Measurements from ENCODE around the gene PMEPA1. TPM values are rescaled to one million over a fixed set of nuclear protein-coding genes. Genes with fewer than 3 reads are reported as not detected.

Gene PMEPA1
- total RNA-seq, 1 experiment from 2014 or later: 89.8 TPM

- ChIA-PET POLR2A (interaction anchor here (0.7 kb wide), 1 partner anchor 68 kb away, joined by 8 read pairs; the partner anchor contains the start of gene ZBP1), CTCF (no interaction called here)
- in situ Hi-C loops (cut with HindIII; ENCODE audit: low pct_unique_long_range_greater_than_20kb, low sequenced_read_pairs): no loop called here
- ATAC-seq (no peak), DNase-seq (ENCODE audit: low read depth, low spot score) (no peak)
- Histone ChIP-seq H3K4me1 (ENCODE audit: control insufficient read depth, insufficient read depth, low read length) (peaks cover 66% of the 10 kb centered on the region), H3K27me3 (ENCODE audit: control insufficient read depth, insufficient read depth, low read length) (no peaks in the 10 kb centered on the region), H3K27ac (ENCODE audit: low read length) (no peak overlapping the region), H3K9me3 (ENCODE audit: control insufficient read depth, insufficient read depth, low read depth, low read length) (no peaks in the 10 kb centered on the region), H3K36me3 (ENCODE audit: control insufficient read depth, insufficient read depth, low read length) (no peaks in the 10 kb centered on the region), H3K4me3 (ENCODE audit: low read depth in 2 of 2, low read length in 2 of 2) (no peak overlapping the region)
- TF ChIP-seq POLR2AphosphoS5 (IDR thresholded peaks at IDR 0.05; ENCODE audit: low read depth, low read length): no peak
- no peak for TF ChIP-seq CTCF (IDR thresholded peaks at IDR 0.05)
- TF ChIP-seq, protein P1, sequence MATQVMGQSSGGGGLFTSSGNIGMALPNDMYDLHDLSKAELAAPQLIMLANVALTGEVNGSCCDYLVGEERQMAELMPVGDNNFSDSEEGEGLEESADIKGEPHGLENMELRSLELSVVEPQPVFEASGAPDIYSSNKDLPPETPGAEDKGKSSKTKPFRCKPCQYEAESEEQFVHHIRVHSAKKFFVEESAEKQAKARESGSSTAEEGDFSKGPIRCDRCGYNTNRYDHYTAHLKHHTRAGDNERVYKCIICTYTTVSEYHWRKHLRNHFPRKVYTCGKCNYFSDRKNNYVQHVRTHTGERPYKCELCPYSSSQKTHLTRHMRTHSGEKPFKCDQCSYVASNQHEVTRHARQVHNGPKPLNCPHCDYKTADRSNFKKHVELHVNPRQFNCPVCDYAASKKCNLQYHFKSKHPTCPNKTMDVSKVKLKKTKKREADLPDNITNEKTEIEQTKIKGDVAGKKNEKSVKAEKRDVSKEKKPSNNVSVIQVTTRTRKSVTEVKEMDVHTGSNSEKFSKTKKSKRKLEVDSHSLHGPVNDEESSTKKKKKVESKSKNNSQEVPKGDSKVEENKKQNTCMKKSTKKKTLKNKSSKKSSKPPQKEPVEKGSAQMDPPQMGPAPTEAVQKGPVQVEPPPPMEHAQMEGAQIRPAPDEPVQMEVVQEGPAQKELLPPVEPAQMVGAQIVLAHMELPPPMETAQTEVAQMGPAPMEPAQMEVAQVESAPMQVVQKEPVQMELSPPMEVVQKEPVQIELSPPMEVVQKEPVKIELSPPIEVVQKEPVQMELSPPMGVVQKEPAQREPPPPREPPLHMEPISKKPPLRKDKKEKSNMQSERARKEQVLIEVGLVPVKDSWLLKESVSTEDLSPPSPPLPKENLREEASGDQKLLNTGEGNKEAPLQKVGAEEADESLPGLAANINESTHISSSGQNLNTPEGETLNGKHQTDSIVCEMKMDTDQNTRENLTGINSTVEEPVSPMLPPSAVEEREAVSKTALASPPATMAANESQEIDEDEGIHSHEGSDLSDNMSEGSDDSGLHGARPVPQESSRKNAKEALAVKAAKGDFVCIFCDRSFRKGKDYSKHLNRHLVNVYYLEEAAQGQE (IDR thresholded peaks at IDR 0.05; ENCODE audit: insufficient read depth in 1 of 2, low read depth in 2 of 2, low read length in 1 of 2): no peak
- no peak for TF ChIP-seq TCF7L2 (IDR thresholded peaks at IDR 0.05; ENCODE audit: low read depth, low read length)
- no peak for TF ChIP-seq SIN3A (IDR thresholded peaks at IDR 0.05; ENCODE audit: borderline replicate concordance, insufficient read depth, low read depth, low read length)
- no TSS peak for BruUV-seq (replicated peaks)
- intact Hi-C loops (cut with micrococcal nuclease; ENCODE audit: unreplicated experiment): no loop called here
These were observed 21.0 kb downstream of the PMEPA1 start for GRCh38 chr20:57688864-57689263.

- TF ChIP-seq SIN3A (IDR thresholded peaks at IDR 0.05; ENCODE audit: borderline replicate concordance, insufficient read depth, low read depth, low read length): no peak
- no peak for TF ChIP-seq TCF7L2 (IDR thresholded peaks at IDR 0.05; ENCODE audit: low read depth, low read length)
- no peak for TF ChIP-seq POLR2AphosphoS5 (IDR thresholded peaks at IDR 0.05; ENCODE audit: low read depth, low read length)
- no peak for TF ChIP-seq CTCF (IDR thresholded peaks at IDR 0.05)
- TF ChIP-seq, protein P1 (IDR thresholded peaks at IDR 0.05; ENCODE audit: insufficient read depth in 1 of 2, low read depth in 2 of 2, low read length in 1 of 2): no peak
- Histone ChIP-seq H3K27ac (ENCODE audit: low read length) (no peak overlapping the region), H3K9me3 (ENCODE audit: control insufficient read depth, insufficient read depth, low read depth, low read length) (no peaks in the 10 kb centered on the region), H3K36me3 (ENCODE audit: control insufficient read depth, insufficient read depth, low read length) (no peaks in the 10 kb centered on the region), H3K4me1 (ENCODE audit: control insufficient read depth, insufficient read depth, low read length) (peaks cover 63% of the 10 kb centered on the region), H3K4me3 (ENCODE audit: low read depth in 2 of 2, low read length in 2 of 2) (no peak overlapping the region), H3K27me3 (ENCODE audit: control insufficient read depth, insufficient read depth, low read length) (no peaks in the 10 kb centered on the region)
- DNase-seq (ENCODE audit: low read depth, low spot score): no peak
- ATAC-seq: no peak
- in situ Hi-C loops (cut with HindIII; ENCODE audit: low pct_unique_long_range_greater_than_20kb, low sequenced_read_pairs): no loop called here
- ChIA-PET POLR2A (interaction anchor here (0.7 kb wide), 1 partner anchor 68 kb away, joined by 8 read pairs; the partner anchor contains the start of gene ZBP1), CTCF (interaction anchor here (0.6 kb wide), 1 partner anchor 88 kb away, joined by 3 read pairs; no protein-coding TSS in a partner anchor)
- intact Hi-C loops (cut with micrococcal nuclease; ENCODE audit: unreplicated experiment): no loop called here
- BruUV-seq (replicated peaks): no TSS peak
These were observed 21.5 kb downstream of the PMEPA1 start for GRCh38 chr20:57688295-57688694.
